Measurements from ENCODE around the gene CREB5. TPM values are rescaled to one million over a fixed set of nuclear protein-coding genes. Genes with fewer than 3 reads are reported as not detected.

The CREB5 gene
- total and polyA plus RNA-seq, 11 donors = 7.6 to 38.7 (median 15.2) TPM

DNA sequence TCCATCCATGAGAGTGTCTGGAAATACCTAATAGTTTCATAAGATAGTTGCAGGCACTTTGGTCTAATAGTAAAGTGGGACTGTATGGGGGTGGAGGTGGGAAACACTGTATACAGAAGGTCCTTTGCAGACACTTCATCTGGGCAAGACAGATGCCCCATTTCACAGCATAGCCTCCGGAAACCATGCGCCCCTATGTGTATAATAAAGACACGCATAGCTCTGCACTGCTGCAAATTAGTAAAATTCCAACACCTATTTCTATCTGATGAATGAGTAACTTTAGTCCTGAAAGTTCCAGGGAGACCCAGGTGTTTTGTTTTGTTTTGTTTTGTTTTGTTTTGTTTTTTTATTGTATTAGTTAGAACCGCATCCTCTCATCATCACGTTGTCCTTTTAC lies 187.1 kb downstream of the CREB5 start:
- TF ChIP-seq, protein P1, sequence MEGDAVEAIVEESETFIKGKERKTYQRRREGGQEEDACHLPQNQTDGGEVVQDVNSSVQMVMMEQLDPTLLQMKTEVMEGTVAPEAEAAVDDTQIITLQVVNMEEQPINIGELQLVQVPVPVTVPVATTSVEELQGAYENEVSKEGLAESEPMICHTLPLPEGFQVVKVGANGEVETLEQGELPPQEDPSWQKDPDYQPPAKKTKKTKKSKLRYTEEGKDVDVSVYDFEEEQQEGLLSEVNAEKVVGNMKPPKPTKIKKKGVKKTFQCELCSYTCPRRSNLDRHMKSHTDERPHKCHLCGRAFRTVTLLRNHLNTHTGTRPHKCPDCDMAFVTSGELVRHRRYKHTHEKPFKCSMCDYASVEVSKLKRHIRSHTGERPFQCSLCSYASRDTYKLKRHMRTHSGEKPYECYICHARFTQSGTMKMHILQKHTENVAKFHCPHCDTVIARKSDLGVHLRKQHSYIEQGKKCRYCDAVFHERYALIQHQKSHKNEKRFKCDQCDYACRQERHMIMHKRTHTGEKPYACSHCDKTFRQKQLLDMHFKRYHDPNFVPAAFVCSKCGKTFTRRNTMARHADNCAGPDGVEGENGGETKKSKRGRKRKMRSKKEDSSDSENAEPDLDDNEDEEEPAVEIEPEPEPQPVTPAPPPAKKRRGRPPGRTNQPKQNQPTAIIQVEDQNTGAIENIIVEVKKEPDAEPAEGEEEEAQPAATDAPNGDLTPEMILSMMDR (IDR thresholded peaks at IDR 0.05) = no peak
- no peak for TF ChIP-seq POLR2A (IDR thresholded peaks at IDR 0.05)
- no peaks in the 10 kb centered on the region for H3K36me3 ChIP-seq
- DNase-seq = no peak
- H3K9me3 ChIP-seq = no peaks in the 10 kb centered on the region
- 90 to 94% (median 92%) methylated on average over 5 of the region's 5 CpGs for WGBS, 4 donors
- H3K27me3 ChIP-seq = no peaks in the 10 kb centered on the region
- no peak overlapping the region for H3K4me3 ChIP-seq
- no peak for ATAC-seq
- no peak overlapping the region for H3K27ac ChIP-seq
- intact Hi-C loops (cut with DNase I) = no loop called here
- peaks cover 0 to under 1% (median 0%) of the 10 kb centered on the region in 12 donors for H3K4me1 ChIP-seq

DNA sequence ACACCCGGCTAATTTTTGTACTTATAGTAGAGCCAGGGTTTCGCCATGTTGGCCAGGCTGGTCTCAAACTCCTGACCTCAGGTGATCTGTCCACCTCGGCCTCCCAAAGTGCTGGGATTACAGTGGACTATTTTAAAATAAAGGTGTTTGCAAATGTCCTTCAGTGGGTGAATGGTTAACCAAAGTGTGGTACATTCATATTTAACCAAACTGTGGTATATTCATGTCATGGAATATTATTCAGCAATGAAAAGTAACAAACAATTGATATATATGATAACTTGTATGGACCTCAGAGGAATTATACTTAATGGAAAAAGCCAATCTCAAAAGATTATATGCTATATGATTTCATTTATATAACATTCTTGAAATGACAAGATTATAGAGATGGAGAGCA lies 190.0 kb downstream of the CREB5 start:
- no peak for DNase-seq
- intact Hi-C loops (cut with DNase I) = loop anchor here in 1 of 10 donors (10.0 kb wide), 1 partner anchor 167 kb away; no protein-coding TSS in a partner anchor
- TF ChIP-seq POLR2A (IDR thresholded peaks at IDR 0.05) = no peak
- TF ChIP-seq, protein P1 (IDR thresholded peaks at IDR 0.05) = no peak
- Histone ChIP-seq H3K4me3 (no peak overlapping the region), H3K36me3 (no peaks in the 10 kb centered on the region), H3K27ac (no peak overlapping the region), H3K9me3 (no peaks in the 10 kb centered on the region), H3K27me3 (no peaks in the 10 kb centered on the region), H3K4me1 (peaks cover 0 to 25% (median 14%) of the 10 kb centered on the region in 12 donors)
- 96 to 100% (median 97%) methylated on average over 3 of the region's 3 CpGs for WGBS, 4 donors
- no peak for ATAC-seq

DNA sequence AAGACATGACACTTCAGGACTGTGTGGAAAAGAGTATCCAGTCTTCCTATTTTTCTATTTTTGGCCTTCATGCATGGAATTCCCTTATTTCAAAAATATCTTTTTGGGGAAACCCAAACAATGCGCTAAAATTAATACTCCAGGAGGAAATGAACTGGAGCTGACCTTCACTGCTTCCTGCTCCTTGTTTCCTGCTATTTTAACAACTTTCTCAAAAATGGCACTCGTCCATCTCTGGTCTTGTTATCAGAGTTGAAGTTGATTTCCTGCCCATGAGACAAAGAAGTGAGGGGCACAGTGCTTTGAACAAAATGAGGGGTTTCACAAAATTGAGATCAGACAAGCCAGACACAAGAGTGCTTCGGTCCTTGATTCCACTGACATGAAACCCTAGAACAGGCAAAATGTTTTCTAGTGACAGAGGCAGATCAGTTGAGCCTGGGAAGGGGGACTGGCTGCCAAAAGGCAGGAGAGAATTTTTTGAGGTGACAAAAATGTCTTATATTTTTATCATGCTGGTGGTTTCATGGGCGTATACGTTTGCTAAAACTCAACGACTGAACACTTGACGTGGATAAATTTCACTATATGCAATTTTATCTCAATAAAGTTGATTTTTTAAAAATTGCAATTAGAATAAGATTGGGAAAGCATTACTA lies 193.2 kb downstream of the CREB5 start:
- ATAC-seq = peak in 1 of 4 donors; percentile 38

GRCh38 chr7:28606421-28606820 lies 194.1 kb downstream of the CREB5 start:
- Histone ChIP-seq H3K27me3 (no peaks in the 10 kb centered on the region), H3K4me1 (peaks cover 0 to 46% (median 22%) of the 10 kb centered on the region in 12 donors), H3K36me3 (no peaks in the 10 kb centered on the region), H3K9me3 (no peaks in the 10 kb centered on the region), H3K27ac (no peak overlapping the region), H3K4me3 (no peak overlapping the region)
- TF ChIP-seq POLR2A (IDR thresholded peaks at IDR 0.05) = no peak
- TF ChIP-seq, protein P1 (IDR thresholded peaks at IDR 0.05) = no peak
- intact Hi-C loops (cut with DNase I) = loop anchor here in 1 of 10 donors (10.0 kb wide), 1 partner anchor 172 kb away; no protein-coding TSS in a partner anchor
- ATAC-seq (no peak), DNase-seq (no peak)

More for the DNA sequence above, 193.2 kb downstream of the CREB5 start:
- DNase-seq = peak in 1 of 5 donors; percentile 32
- Histone ChIP-seq H3K4me3 (no peak overlapping the region), H3K36me3 (no peaks in the 10 kb centered on the region), H3K27me3 (no peaks in the 10 kb centered on the region), H3K4me1 (peaks cover 0 to 46% (median 22%) of the 10 kb centered on the region in 12 donors), H3K27ac (peak overlapping the region in 1 of 12 donors; percentile 34), H3K9me3 (no peaks in the 10 kb centered on the region)
- no peak for TF ChIP-seq POLR2A (IDR thresholded peaks at IDR 0.05)
- TF ChIP-seq, protein P1 (IDR thresholded peaks at IDR 0.05) = no peak
- intact Hi-C loops (cut with DNase I) = loop anchor here in 1 of 10 donors (10.0 kb wide), 1 partner anchor 171 kb away; no protein-coding TSS in a partner anchor
- WGBS, 4 donors = 42 to 61% (median 47%) methylated on average over 7 of the region's 7 CpGs
